TTC549 (cell line): ENCODE results near the gene FIBP.
"Not testable (repeated sequence)": the region's sequence is repeated elsewhere in the genome, so short reads cannot be mapped to it uniquely, and the experiment has no call there.

Experiments used
- FAIRE-seq: peaks from 2 replicates; lab custom pipeline; 2012; peaks lifted over from hg19 to GRCh38; lab: Jason Lieb, UNC

Gene FIBP

GRCh38 chr11:65857853-65858680 lies 30.2 kb downstream of the FIBP start, which contains the start of gene CFL1:
Gene CFL1 (minus strand): TSS chr11:65858180. CDS start chr11:65858099, 81 bp downstream.
- peak; percentile 77 for FAIRE-seq

GRCh38 chr11:65857500-65857852 lies 30.8 kb downstream of the FIBP start:
- FAIRE-seq = no peak

GRCh38 chr11:65856689-65857499 lies 31.4 kb downstream of the FIBP start:
- FAIRE-seq = no peak

GRCh38 chr11:65855927-65856363 lies 32.3 kb downstream of the FIBP start:
- no peak for FAIRE-seq

- no peak for FAIRE-seq
These were observed 33.1 kb downstream of the FIBP start for GRCh38 chr11:65854852-65855837.

GRCh38 chr11:65854161-65854592 lies 34.1 kb downstream of the FIBP start:
- no peak for FAIRE-seq

GRCh38 chr11:65853246-65853979 lies 34.9 kb downstream of the FIBP start:
- no peak for FAIRE-seq

GRCh38 chr11:65852508-65853245 lies 35.6 kb downstream of the FIBP start:
- no peak for FAIRE-seq

GRCh38 chr11:65851811-65852507 lies 36.3 kb downstream of the FIBP start:
- no peak for FAIRE-seq

GRCh38 chr11:65851083-65851579 lies 37.1 kb downstream of the FIBP start:
- FAIRE-seq = no peak

GRCh38 chr11:65850217-65851082 lies 37.8 kb downstream of the FIBP start:
- FAIRE-seq = no peak

GRCh38 chr11:65849771-65850216 lies 38.5 kb downstream of the FIBP start:
- FAIRE-seq = no peak

GRCh38 chr11:65849366-65849765 lies 38.9 kb downstream of the FIBP start:
- FAIRE-seq = no peak

GRCh38 chr11:65848693-65849092 lies 39.6 kb downstream of the FIBP start:
- not testable (repeated sequence) for FAIRE-seq

GRCh38 chr11:65847746-65848145 lies 40.5 kb downstream of the FIBP start:
- no peak for FAIRE-seq

GRCh38 chr11:65844231-65844872 lies 43.9 kb downstream of the FIBP start:
- no peak for FAIRE-seq

- no peak for FAIRE-seq
These were observed 44.5 kb downstream of the FIBP start for GRCh38 chr11:65843811-65844210.

- FAIRE-seq = no peak
These were observed 46.1 kb downstream of the FIBP start for GRCh38 chr11:65842144-65842543.
